AML-193 (cell line): ENCODE measurements around the gene CDH13.
A peak's percentile ranks its signal among the peaks of the same experiment; 100 is the strongest.

Source experiments
- DNase-seq, 2 experiments: peaks; one replicate each; lab custom pipeline; 2025; lab: John Stamatoyannopoulos, UW

CDH13 gene

GRCh38 chr16:82653550-82654511 is 27.1 kb downstream of the CDH13 start:
- DNase-seq: peak in 1 of 2 experiments; percentile 12

- no peak for DNase-seq
These were observed 28.4 kb downstream of the CDH13 start for GRCh38 chr16:82655072-82655714.

- DNase-seq: no peak
These were observed 29.1 kb downstream of the CDH13 start for GRCh38 chr16:82655720-82656490.

GRCh38 chr16:82657239-82657638 is 30.5 kb downstream of the CDH13 start:
- no peak for DNase-seq

- DNase-seq: no peak
These were observed 31.0 kb downstream of the CDH13 start for GRCh38 chr16:82657786-82658185.

GRCh38 chr16:82658796-82659195 is 32.0 kb downstream of the CDH13 start:
- no peak for DNase-seq

- no peak for DNase-seq
These were observed 33.4 kb downstream of the CDH13 start for GRCh38 chr16:82660075-82660645.

GRCh38 chr16:82660966-82661365 is 34.2 kb downstream of the CDH13 start:
- DNase-seq: no peak

- DNase-seq: no peak
These were observed 37.4 kb downstream of the CDH13 start for GRCh38 chr16:82664181-82664580.

GRCh38 chr16:82665025-82665424 is 38.3 kb downstream of the CDH13 start:
- no peak for DNase-seq

GRCh38 chr16:82667437-82667836 is 40.7 kb downstream of the CDH13 start:
- no peak for DNase-seq

GRCh38 chr16:82668094-82668493 is 41.3 kb downstream of the CDH13 start:
- no peak for DNase-seq

- no peak for DNase-seq
These were observed 45.0 kb downstream of the CDH13 start for GRCh38 chr16:82671741-82672140.

- DNase-seq: no peak
These were observed 45.9 kb downstream of the CDH13 start for GRCh38 chr16:82672676-82673075.

GRCh38 chr16:82675300-82675699 is 48.5 kb downstream of the CDH13 start:
- DNase-seq: no peak

- DNase-seq: no peak
These were observed 54.8 kb downstream of the CDH13 start for GRCh38 chr16:82681592-82681991.

GRCh38 chr16:82682767-82683166 is 56.0 kb downstream of the CDH13 start:
- DNase-seq: no peak

GRCh38 chr16:82684256-82684655 is 57.5 kb downstream of the CDH13 start:
- no peak for DNase-seq

GRCh38 chr16:82685526-82685925 is 58.8 kb downstream of the CDH13 start:
- DNase-seq: no peak

- DNase-seq: no peak
These were observed 67.6 kb downstream of the CDH13 start for GRCh38 chr16:82694239-82694874.

- no peak for DNase-seq
These were observed 69.0 kb downstream of the CDH13 start for GRCh38 chr16:82695806-82696205.

- no peak for DNase-seq
These were observed 72.5 kb downstream of the CDH13 start for GRCh38 chr16:82699260-82699659.
